ENCODE measurements around the gene UBAC1.

UBAC1 gene

DNA sequence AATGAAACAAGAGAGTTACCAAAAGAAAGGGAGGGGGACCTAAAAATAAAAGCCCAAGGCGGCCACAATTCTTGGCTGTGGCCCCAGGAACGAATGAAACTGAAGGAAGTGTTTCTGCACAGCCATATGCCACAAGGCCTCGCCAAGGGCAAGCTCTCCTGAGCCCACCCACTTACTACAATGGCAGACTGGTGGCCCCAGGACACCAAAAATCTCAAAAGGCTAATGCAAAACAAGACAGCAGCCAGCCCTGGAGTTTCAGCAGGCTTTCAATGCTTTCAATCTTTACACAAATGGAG is 57.9 kb downstream of the UBAC1 start:
- H3K27ac Mint-ChIP-seq, result no peak overlapping the region
- TF ChIP-seq, protein P1, sequence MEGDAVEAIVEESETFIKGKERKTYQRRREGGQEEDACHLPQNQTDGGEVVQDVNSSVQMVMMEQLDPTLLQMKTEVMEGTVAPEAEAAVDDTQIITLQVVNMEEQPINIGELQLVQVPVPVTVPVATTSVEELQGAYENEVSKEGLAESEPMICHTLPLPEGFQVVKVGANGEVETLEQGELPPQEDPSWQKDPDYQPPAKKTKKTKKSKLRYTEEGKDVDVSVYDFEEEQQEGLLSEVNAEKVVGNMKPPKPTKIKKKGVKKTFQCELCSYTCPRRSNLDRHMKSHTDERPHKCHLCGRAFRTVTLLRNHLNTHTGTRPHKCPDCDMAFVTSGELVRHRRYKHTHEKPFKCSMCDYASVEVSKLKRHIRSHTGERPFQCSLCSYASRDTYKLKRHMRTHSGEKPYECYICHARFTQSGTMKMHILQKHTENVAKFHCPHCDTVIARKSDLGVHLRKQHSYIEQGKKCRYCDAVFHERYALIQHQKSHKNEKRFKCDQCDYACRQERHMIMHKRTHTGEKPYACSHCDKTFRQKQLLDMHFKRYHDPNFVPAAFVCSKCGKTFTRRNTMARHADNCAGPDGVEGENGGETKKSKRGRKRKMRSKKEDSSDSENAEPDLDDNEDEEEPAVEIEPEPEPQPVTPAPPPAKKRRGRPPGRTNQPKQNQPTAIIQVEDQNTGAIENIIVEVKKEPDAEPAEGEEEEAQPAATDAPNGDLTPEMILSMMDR (IDR thresholded peaks at IDR 0.05), result no peak
- H3K36me3 Mint-ChIP-seq (ENCODE audit: low read depth), result peaks cover 76% of the 10 kb centered on the region
- DNase-seq, result no peak
- peaks cover 63% of the 10 kb centered on the region for H3K9me3 Mint-ChIP-seq
- peaks cover 35% of the 10 kb centered on the region for H3K4me1 Mint-ChIP-seq
- H3K4me3 Mint-ChIP-seq, result peak overlapping the region; percentile 60
- H3K27me3 Mint-ChIP-seq (ENCODE audit: low read depth, poor library complexity), result peaks cover 4% of the 10 kb centered on the region

DNA sequence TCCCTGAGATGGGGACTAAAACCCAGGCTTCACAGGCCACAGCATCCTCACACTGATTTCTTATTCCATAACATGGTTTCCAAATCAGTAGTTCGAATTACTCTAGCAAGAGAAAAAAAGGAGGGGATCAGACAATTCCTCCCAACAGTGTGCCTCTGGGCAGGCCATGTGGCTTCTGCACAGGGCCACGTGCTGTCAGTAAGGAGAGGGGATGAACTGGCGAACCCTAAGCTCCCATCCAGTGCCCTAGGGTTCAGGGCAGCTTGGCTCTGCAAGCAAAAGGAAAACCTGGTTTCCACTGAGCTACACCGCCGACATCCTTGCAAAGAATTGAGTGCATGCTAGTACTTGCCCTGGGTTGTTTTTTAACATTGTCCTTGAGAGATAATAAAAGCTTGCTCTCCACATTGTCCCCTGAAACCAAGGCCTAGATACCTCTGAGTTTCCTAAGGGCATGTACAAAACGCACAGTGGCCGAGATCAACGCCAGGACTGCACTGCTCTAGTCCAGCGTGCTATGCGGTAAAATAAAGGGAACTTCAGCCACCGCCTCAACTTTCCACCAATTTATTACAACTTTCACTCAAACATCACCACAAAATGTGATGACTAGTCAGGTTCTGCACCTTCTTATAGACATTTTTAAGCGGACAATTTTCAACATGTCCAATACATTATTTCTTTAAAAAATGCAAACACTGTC is 58.4 kb downstream of the UBAC1 start:
- no peak overlapping the region for H3K27ac Mint-ChIP-seq
- DNase-seq, result no peak
- TF ChIP-seq, protein P1 (IDR thresholded peaks at IDR 0.05), result no peak
- peaks cover 67% of the 10 kb centered on the region for H3K9me3 Mint-ChIP-seq
- peaks cover 34% of the 10 kb centered on the region for H3K4me1 Mint-ChIP-seq
- H3K36me3 Mint-ChIP-seq (ENCODE audit: low read depth), result peaks cover 80% of the 10 kb centered on the region
- no peak overlapping the region for H3K4me3 Mint-ChIP-seq
- H3K27me3 Mint-ChIP-seq (ENCODE audit: low read depth, poor library complexity), result peaks cover 4% of the 10 kb centered on the region

GRCh38 chr9:135901826-135902225 is 59.3 kb downstream of the UBAC1 start:
- Mint-ChIP-seq H3K27ac (peak overlapping the region; percentile 61), H3K4me1 (peaks cover 34% of the 10 kb centered on the region), H3K9me3 (peaks cover 77% of the 10 kb centered on the region), H3K4me3 (no peak overlapping the region), H3K36me3 (ENCODE audit: low read depth) (peaks cover 90% of the 10 kb centered on the region), H3K27me3 (ENCODE audit: low read depth, poor library complexity) (peaks cover 4% of the 10 kb centered on the region)
- DNase-seq, result no peak
- TF ChIP-seq, protein P1 (IDR thresholded peaks at IDR 0.05), result no peak

GRCh38 chr9:135901031-135901758 is 60.0 kb downstream of the UBAC1 start:
- H3K4me3 Mint-ChIP-seq, result no peak overlapping the region
- H3K27me3 Mint-ChIP-seq (ENCODE audit: low read depth, poor library complexity), result peaks cover 4% of the 10 kb centered on the region
- H3K4me1 Mint-ChIP-seq, result peaks cover 34% of the 10 kb centered on the region
- H3K36me3 Mint-ChIP-seq (ENCODE audit: low read depth), result peaks cover 96% of the 10 kb centered on the region
- TF ChIP-seq, protein P1 (IDR thresholded peaks at IDR 0.05), result no peak
- H3K27ac Mint-ChIP-seq, result no peak overlapping the region
- H3K9me3 Mint-ChIP-seq, result peaks cover 84% of the 10 kb centered on the region
- no peak for DNase-seq

- Mint-ChIP-seq H3K27ac (no peak overlapping the region), H3K36me3 (ENCODE audit: low read depth) (peaks cover 96% of the 10 kb centered on the region), H3K4me3 (no peak overlapping the region), H3K9me3 (peaks cover 96% of the 10 kb centered on the region), H3K4me1 (peaks cover 10% of the 10 kb centered on the region), H3K27me3 (ENCODE audit: low read depth, poor library complexity) (no peaks in the 10 kb centered on the region)
- no peak for DNase-seq
- TF ChIP-seq, protein P1 (IDR thresholded peaks at IDR 0.05), result no peak
These were observed 62.4 kb downstream of the UBAC1 start for GRCh38 chr9:135898634-135899407.

Data from nephron progenitor cell (in vitro differentiated cells).